ENCODE results near the gene ABCC3. TPM values are rescaled to one million over a fixed set of nuclear protein-coding genes. Genes with fewer than 3 reads are reported as not detected.

ABCC3 gene
- total and polyA plus RNA-seq, 9 of the 15 experiments (the other 6 are each of a cell fraction or from before 2014, with no cell fraction given), result 0.03 to 1.6 (median 0.42) TPM; not detected in 5

DNA sequence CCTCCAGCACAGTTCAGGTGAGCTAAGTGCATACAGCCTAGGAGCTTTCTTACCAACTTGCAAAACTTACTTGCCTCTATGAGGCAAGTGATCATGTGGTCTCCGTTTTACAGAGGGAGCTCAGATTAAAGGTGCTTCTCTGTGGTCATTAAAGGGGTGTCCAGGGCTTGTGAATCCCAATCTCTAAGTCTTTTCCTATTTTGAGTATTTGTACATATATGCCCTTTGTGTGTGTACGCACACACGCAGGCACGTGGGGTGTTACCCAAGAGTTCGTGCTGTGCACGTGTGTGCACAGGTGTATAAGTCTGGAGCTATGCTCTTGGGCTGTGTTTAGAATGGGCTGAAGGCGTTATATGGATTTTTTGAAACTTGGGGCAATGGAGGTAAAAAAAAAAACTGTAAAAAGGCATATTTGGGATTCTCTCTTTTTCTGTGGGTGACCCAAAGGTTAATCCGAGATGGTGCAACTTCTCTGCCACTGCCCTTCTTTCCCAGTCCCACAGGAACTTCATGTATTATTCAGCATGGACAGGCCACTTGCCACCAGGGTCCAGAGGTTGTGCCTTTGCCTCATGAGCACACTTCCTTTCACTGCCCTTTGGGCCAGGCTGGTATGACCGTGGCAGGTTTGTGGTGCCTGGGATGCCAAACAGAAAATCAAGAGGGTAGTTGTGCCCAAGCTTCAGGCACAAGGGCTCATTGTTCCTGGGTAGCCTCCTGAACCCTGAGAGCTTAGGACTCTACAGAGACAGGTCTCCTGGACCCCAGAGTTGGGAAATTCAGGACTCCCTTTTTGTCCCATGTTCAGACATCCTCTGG lies 1.5 kb downstream of the ABCC3 start:
- Histone ChIP-seq H3K9me1 (ENCODE audit: control insufficient read depth, insufficient read depth, low read length) (no peaks in the 10 kb centered on the region), H3K9me3 (replicated peaks; ENCODE audit: control insufficient read depth, insufficient read depth, low read depth, low read length) (no peaks in the 10 kb centered on the region), H2AFZ (ENCODE audit: low read depth, low read length) (no peak overlapping the region), H3K27ac (ENCODE audit: extremely low read depth, low read depth, low read length) (no peak overlapping the region), H3K9ac (ENCODE audit: insufficient read depth in 1 of 2, low read depth in 2 of 2, low read length in 2 of 2) (no peak overlapping the region), H3K79me2 (ENCODE audit: control insufficient read depth, insufficient read depth, low read length) (no peaks in the 10 kb centered on the region), H3K4me1 (replicated peaks in 1 of 2; ENCODE audit: control insufficient read depth in 2 of 2, insufficient read depth in 2 of 2, low read length in 2 of 2) (peaks cover 11 to 32% of the 10 kb centered on the region in 2 experiments), H3K27me3 (ENCODE audit: control insufficient read depth in 2 of 2, insufficient read depth in 2 of 2, low read length in 2 of 2) (peaks cover 11 to 51% of the 10 kb centered on the region in 2 experiments; a peak in 4 of 5 replicates), H3K36me3 (ENCODE audit: control insufficient read depth, insufficient read depth, low read length) (no peaks in the 10 kb centered on the region), H4K20me1 (replicated peaks; ENCODE audit: control insufficient read depth, insufficient read depth, low read length) (no peaks in the 10 kb centered on the region), H3K4me3 (no peak overlapping the region), H3K4me2 (ENCODE audit: insufficient read depth, low read length) (no peak overlapping the region)
- ChIA-PET POLR2A (interaction anchor here (0.8 to 1.5 kb wide), 3 partner anchors 9 to 17 kb away, joined by 3 to 5 read pairs (median 5); no protein-coding TSS in a partner anchor), CTCF (ENCODE audit: low intra/inter-chr PET ratio) (no interaction called here)
- ATAC-seq, result no peak
- in situ Hi-C loops (cut with MboI) (no loop called here), intact Hi-C loops (cut with micrococcal nuclease) (no loop called here)
- no TSS peak for BruUV-seq (replicated peaks)
- TF ChIP-seq KAT2B (IDR thresholded peaks at IDR 0.05; ENCODE audit: low read depth, low read length) (no peak), ZNF589 (CRISPR knock-in tag; IDR thresholded peaks at IDR 0.05; ENCODE audit: low read depth) (no peak), LCOR (CRISPR knock-in tag; IDR thresholded peaks at IDR 0.05) (no peak), RBM22 (IDR thresholded peaks at IDR 0.05; ENCODE audit: low read depth, low read length, poor library complexity, severe bottlenecking) (no peak), GABPA (tag; conservative IDR thresholded peaks at IDR 0.05; ENCODE audit: low read depth) (no peak)
- TF ChIP-seq, protein P1, sequence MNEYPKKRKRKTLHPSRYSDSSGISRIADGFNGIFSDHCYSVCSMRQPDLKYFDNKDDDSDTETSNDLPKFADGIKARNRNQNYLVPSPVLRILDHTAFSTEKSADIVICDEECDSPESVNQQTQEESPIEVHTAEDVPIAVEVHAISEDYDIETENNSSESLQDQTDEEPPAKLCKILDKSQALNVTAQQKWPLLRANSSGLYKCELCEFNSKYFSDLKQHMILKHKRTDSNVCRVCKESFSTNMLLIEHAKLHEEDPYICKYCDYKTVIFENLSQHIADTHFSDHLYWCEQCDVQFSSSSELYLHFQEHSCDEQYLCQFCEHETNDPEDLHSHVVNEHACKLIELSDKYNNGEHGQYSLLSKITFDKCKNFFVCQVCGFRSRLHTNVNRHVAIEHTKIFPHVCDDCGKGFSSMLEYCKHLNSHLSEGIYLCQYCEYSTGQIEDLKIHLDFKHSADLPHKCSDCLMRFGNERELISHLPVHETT (CRISPR knock-in tag; conservative IDR thresholded peaks at IDR 0.05 in 1 of 2, IDR thresholded peaks at IDR 0.05 in 1 of 2), result no peak
- no peak for FAIRE-seq
- 20% methylated on average over 9 of the region's 9 CpGs for WGBS (ENCODE audit: insufficient coverage, low coverage, missing lambda C conversion rate)
- no peak for DNase-seq (ENCODE audit: extremely low read depth in 1 of 4, low spot score in 3 of 4)
